Measurements from ENCODE around the gene ANKDD1B. TPM values are rescaled to one million over a fixed set of nuclear protein-coding genes. Genes with fewer than 3 reads are reported as not detected.

Gene ANKDD1B
- total RNA-seq, 2 experiments from 2014 or later = 0.18 TPM; not detected in 1

DNA sequence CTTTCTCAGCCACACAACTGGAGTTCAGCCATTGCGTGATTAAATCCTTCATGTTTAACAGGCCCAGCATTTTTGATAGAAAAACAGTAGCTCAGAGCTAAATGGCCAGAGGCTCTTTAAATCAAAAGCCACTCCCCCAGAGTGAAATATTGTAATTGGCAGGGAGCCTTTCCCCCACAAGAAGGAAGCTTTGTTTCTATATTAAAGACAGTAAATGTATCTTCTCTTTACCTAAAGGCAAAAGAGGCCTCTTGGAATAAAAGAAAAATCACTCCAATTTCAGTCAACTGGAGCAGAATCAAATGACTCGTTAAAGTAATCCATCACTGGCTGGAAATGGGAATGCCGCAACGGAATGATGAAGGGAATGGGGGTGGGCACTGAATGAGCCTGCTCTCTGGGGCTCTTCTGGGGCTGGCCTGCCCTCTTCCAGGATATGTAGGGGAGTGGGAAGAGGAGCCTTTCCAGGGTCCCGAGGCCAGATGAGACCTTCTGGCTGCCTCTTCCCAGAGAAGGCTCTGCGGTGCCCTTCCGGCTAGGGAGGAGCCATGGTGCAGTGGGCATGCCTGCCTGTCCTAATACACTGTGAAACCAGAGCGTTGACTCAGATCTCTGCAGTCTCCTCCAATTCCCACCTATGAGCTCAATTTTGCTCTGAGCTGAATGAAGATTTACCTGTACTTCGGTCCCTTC is 45.2 kb downstream of the ANKDD1B start:
- DNase-seq = no peak
- Mint-ChIP-seq H3K27ac (no peak overlapping the region), H3K36me3 (ENCODE audit: low read depth) (no peaks in the 10 kb centered on the region), H3K4me1 (peaks cover 5% of the 10 kb centered on the region), H3K9me3 (no peaks in the 10 kb centered on the region), H3K4me3 (no peak overlapping the region), H3K27me3 (peaks cover 2% of the 10 kb centered on the region)
- ChIA-PET POLR2A (no interaction called here), CTCF (no interaction called here)

- H3K36me3 Mint-ChIP-seq (ENCODE audit: low read depth) = no peaks in the 10 kb centered on the region
These were observed 48.7 kb downstream of the ANKDD1B start for GRCh38 chr5:75659791-75660450.

DNA sequence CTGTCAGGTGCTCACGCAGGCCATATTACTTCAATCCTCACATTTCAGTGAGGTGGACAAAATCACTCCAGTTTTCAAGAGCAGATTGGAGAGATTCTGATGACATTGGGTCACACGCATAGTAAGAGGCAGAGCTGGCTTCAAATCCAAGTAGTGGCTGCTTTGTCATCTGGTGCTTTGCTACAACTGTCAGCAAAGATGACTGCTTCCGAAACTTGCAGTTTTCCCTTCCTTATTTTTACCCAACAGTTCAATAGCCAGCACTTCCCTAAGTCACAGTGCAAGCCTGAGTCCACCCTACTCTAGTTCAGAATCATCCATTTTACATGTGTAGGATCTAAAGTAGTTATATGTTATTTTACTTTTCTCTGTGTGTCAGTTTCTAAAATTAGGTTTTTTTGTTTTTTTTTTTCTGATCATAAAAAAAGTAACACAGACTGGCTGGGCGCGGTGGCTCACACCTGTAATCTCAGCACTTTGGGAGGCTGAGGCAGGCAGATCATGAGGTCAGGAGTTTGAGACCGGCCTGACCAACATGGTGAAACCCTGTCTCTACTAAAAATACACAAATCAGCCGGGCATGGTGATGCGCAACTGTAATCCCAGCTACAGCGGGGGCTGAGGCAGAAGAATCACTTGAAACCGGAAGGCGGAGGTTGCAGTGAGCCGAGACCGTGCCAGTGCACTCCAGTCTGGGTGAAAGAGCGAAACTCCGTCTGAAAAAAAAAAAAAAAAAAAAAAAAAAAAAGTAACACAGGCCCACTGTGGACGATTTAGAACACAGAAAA is 49.6 kb downstream of the ANKDD1B start:
- Mint-ChIP-seq H3K27me3 (no peaks in the 10 kb centered on the region), H3K27ac (no peak overlapping the region), H3K36me3 (ENCODE audit: low read depth) (no peaks in the 10 kb centered on the region), H3K4me1 (peaks cover 5% of the 10 kb centered on the region), H3K9me3 (no peaks in the 10 kb centered on the region), H3K4me3 (no peak overlapping the region)
- ChIA-PET CTCF (no interaction called here), POLR2A (interaction anchor here (1.3 kb wide), 1 partner anchor 8 kb away, joined by 4 read pairs; no protein-coding TSS in a partner anchor)
- no peak for DNase-seq

More at GRCh38 chr5:75659791-75660450, 48.7 kb downstream of the ANKDD1B start:
- Mint-ChIP-seq H3K9me3 (no peaks in the 10 kb centered on the region), H3K27ac (no peak overlapping the region), H3K4me1 (peaks cover 5% of the 10 kb centered on the region), H3K4me3 (no peak overlapping the region), H3K27me3 (no peaks in the 10 kb centered on the region)
- ChIA-PET POLR2A (interaction anchor here (1.3 kb wide), 1 partner anchor 9 kb away, joined by 4 read pairs; no protein-coding TSS in a partner anchor), CTCF (interaction anchor here (1.1 to 1.3 kb wide), 2 partner anchors 10 to 424 kb away, joined by 3 read pairs; partner anchors contain the start of gene ANKRD31)
- DNase-seq = no peak

DNA sequence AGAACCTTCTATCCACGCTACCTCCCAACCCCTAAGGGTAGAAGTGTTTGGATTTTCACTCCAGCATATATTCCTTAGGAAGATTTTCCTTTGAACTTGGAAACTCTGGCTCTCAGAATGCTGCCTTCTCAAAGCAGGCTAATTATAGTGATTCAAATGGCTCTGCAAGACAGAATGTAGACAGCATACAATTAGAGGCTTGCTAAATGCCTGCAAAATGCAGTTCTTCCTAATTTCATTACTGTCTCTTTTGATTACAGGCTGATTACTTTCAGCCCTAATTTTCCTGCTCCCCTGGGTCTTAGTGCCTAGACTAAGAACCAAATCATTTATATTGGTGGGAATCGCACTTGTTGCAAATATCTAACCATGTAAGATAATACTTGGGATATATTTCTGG is 50.8 kb downstream of the ANKDD1B start:
- DNase-seq = no peak
- H3K9me3 Mint-ChIP-seq = no peaks in the 10 kb centered on the region
- POLR2A ChIA-PET = no interaction called here
- H3K4me3 Mint-ChIP-seq = no peak overlapping the region
- no peak overlapping the region for H3K27ac Mint-ChIP-seq
- CTCF ChIA-PET = interaction anchor here (0.6 kb wide), 1 partner anchor 1052 kb away, joined by 3 read pairs; no protein-coding TSS in a partner anchor
- no peaks in the 10 kb centered on the region for H3K27me3 Mint-ChIP-seq
- no peaks in the 10 kb centered on the region for H3K36me3 Mint-ChIP-seq (ENCODE audit: low read depth)
- peaks cover 10% of the 10 kb centered on the region for H3K4me1 Mint-ChIP-seq

- POLR2A ChIA-PET = interaction anchor here (0.8 kb wide), 1 partner anchor 151 kb away, joined by 3 read pairs; no protein-coding TSS in a partner anchor
- H3K27ac Mint-ChIP-seq = no peak overlapping the region
- DNase-seq = no peak
- CTCF ChIA-PET = interaction anchor here (1.4 kb wide), 1 partner anchor 17 kb away, joined by 3 read pairs; no protein-coding TSS in a partner anchor
- H3K9me3 Mint-ChIP-seq = no peaks in the 10 kb centered on the region
- H3K36me3 Mint-ChIP-seq (ENCODE audit: low read depth) = no peaks in the 10 kb centered on the region
- H3K27me3 Mint-ChIP-seq = no peaks in the 10 kb centered on the region
- H3K4me1 Mint-ChIP-seq = peaks cover 13% of the 10 kb centered on the region
- H3K4me3 Mint-ChIP-seq = no peak overlapping the region
These were observed 52.5 kb downstream of the ANKDD1B start for GRCh38 chr5:75663579-75664284.

DNA sequence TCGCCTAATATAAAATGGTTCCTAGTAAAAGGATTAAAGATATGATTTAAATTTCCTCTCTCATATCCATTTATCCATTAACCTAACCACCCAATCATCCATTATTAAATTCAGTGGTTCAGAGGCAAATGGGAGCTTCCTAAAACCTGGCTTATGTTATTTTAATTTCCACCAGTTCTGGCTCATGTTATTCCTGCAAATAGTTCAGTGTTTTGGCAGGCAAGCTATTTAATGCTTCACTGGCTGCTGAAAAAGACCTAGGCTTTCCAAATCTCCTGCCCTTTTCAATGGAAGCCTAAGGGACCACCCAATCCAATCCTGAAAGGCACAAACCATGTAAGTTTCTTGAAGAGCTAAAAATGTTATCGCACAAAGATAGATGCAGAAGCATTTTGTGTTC is 53.7 kb downstream of the ANKDD1B start:
- peaks cover 26% of the 10 kb centered on the region for H3K4me1 Mint-ChIP-seq
- CTCF ChIA-PET = interaction anchor here (0.9 kb wide), 1 partner anchor 16 kb away, joined by 4 read pairs; no protein-coding TSS in a partner anchor
- POLR2A ChIA-PET = no interaction called here
- H3K4me3 Mint-ChIP-seq = no peak overlapping the region
- H3K27ac Mint-ChIP-seq = no peak overlapping the region
- H3K9me3 Mint-ChIP-seq = no peaks in the 10 kb centered on the region
- DNase-seq = no peak
- no peaks in the 10 kb centered on the region for H3K36me3 Mint-ChIP-seq (ENCODE audit: low read depth)
- H3K27me3 Mint-ChIP-seq = no peaks in the 10 kb centered on the region

GRCh38 chr5:75666801-75667200 is 55.5 kb downstream of the ANKDD1B start:
- no peak for DNase-seq
- Mint-ChIP-seq H3K4me3 (no peak overlapping the region), H3K4me1 (peaks cover 35% of the 10 kb centered on the region), H3K27me3 (no peaks in the 10 kb centered on the region), H3K27ac (no peak overlapping the region), H3K36me3 (ENCODE audit: low read depth) (peaks cover 4% of the 10 kb centered on the region), H3K9me3 (no peaks in the 10 kb centered on the region)
- CTCF ChIA-PET = no interaction called here
- POLR2A ChIA-PET = no interaction called here

DNA sequence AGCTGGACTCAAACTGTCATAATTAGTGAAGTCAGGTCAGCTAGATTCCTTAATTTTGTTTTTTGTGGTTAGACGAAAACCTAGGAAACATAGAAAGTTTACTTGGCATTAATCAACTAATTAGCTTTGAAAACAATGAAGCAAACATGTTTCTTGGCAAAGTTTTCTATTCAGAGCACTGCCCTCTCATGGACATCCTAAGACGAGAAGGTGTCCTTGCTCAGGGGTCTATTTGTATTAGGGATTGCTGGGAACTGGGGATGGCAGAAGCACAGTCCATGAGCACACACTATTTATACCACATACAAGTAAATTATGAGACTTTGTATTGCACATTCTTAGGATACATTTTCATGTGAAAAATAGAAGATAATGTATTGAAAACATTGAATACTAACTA is 56.3 kb downstream of the ANKDD1B start:
- H3K4me3 Mint-ChIP-seq = no peak overlapping the region
- CTCF ChIA-PET = no interaction called here
- H3K27me3 Mint-ChIP-seq = no peaks in the 10 kb centered on the region
- peaks cover 9% of the 10 kb centered on the region for H3K36me3 Mint-ChIP-seq (ENCODE audit: low read depth)
- peaks cover 35% of the 10 kb centered on the region for H3K4me1 Mint-ChIP-seq
- no peak for DNase-seq
- no peak overlapping the region for H3K27ac Mint-ChIP-seq
- POLR2A ChIA-PET = no interaction called here
- H3K9me3 Mint-ChIP-seq = no peaks in the 10 kb centered on the region

DNA sequence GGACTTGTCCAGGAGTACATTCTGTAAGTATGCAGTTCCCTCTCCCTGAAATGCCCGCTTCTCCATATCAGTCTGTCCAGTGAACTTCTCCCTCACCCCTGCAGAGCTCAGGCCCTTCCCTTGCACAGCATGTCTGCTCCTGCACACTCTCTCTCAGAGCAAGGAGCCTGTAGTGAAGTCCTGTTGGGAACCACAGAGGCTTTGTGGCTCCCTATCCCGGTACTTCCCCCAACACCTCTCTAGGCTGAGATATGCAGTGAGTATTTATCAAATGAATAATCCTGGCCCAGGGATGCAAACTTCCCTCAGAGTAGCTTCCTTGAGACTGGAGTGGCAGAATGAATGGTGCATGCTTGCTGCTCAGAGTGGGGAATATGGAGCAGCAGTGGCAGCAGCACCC is 57.2 kb downstream of the ANKDD1B start:
- Mint-ChIP-seq H3K4me3 (no peak overlapping the region), H3K4me1 (peaks cover 35% of the 10 kb centered on the region), H3K27me3 (no peaks in the 10 kb centered on the region), H3K9me3 (no peaks in the 10 kb centered on the region), H3K36me3 (ENCODE audit: low read depth) (peaks cover 16% of the 10 kb centered on the region), H3K27ac (peak overlapping the region; percentile 83)
- POLR2A ChIA-PET = interaction anchor here (0.9 to 1.8 kb wide), 5 partner anchors 8 to 332 kb away, joined by 4 to 11 read pairs (median 6); partner anchors contain the start of genes HMGCR and POC5
- CTCF ChIA-PET = interaction anchor here (1.3 to 1.7 kb wide), 3 partner anchors 11 to 432 kb away, joined by 7 to 16 read pairs (median 8); partner anchors contain the start of gene ANKRD31
- DNase-seq = no peak

- Mint-ChIP-seq H3K27ac (peak overlapping the region; percentile 83), H3K27me3 (no peaks in the 10 kb centered on the region), H3K36me3 (ENCODE audit: low read depth) (peaks cover 19% of the 10 kb centered on the region), H3K4me3 (peak overlapping the region; percentile 68), H3K9me3 (no peaks in the 10 kb centered on the region), H3K4me1 (peaks cover 35% of the 10 kb centered on the region)
- peak; percentile 73 for DNase-seq
- POLR2A ChIA-PET = interaction anchor here (0.8 to 1.8 kb wide), 7 partner anchors 9 to 332 kb away, joined by 3 to 11 read pairs (median 6); partner anchors contain the start of genes CERT1, HMGCR, POC5 and POLK
- CTCF ChIA-PET = interaction anchor here (0.9 to 1.7 kb wide), 4 partner anchors 10 to 433 kb away, joined by 3 to 16 read pairs (median 8); partner anchors contain the start of gene ANKRD31
These were observed 57.9 kb downstream of the ANKDD1B start for GRCh38 chr5:75668977-75669689.

- Mint-ChIP-seq H3K9me3 (no peaks in the 10 kb centered on the region), H3K4me1 (peaks cover 35% of the 10 kb centered on the region), H3K4me3 (no peak overlapping the region), H3K27ac (no peak overlapping the region), H3K27me3 (no peaks in the 10 kb centered on the region), H3K36me3 (ENCODE audit: low read depth) (peaks cover 27% of the 10 kb centered on the region)
- POLR2A ChIA-PET = no interaction called here
- CTCF ChIA-PET = interaction anchor here (0.8 kb wide), 1 partner anchor 10 kb away, joined by 3 read pairs; no protein-coding TSS in a partner anchor
- no peak for DNase-seq
These were observed 59.3 kb downstream of the ANKDD1B start for GRCh38 chr5:75670577-75670976.

GRCh38 chr5:75671506-75671905 is 60.3 kb downstream of the ANKDD1B start:
- DNase-seq = no peak
- no peaks in the 10 kb centered on the region for H3K27me3 Mint-ChIP-seq
- H3K4me1 Mint-ChIP-seq = peaks cover 32% of the 10 kb centered on the region
- ChIA-PET CTCF (no interaction called here), POLR2A (interaction anchor here (0.8 kb wide), 1 partner anchor 46 kb away, joined by 3 read pairs; the partner anchor contains the start of gene POC5)
- H3K9me3 Mint-ChIP-seq = no peaks in the 10 kb centered on the region
- H3K27ac Mint-ChIP-seq = no peak overlapping the region
- peaks cover 34% of the 10 kb centered on the region for H3K36me3 Mint-ChIP-seq (ENCODE audit: low read depth)
- no peak overlapping the region for H3K4me3 Mint-ChIP-seq
